HepG2 (cell line): ENCODE results near the gene NRL. TPM values are rescaled to one million over a fixed set of nuclear protein-coding genes. Genes with fewer than 3 reads are reported as not detected.

ENCODE experiments used
- EZH2 ChIP-seq: conservative IDR thresholded peaks from 2 replicates; pipeline ENCODE4 v1.6.1; 2012; ENCODE audit warnings: mild to moderate bottlenecking, low read depth, low read length, moderate library complexity
- GATA4 ChIP-seq: sonication (generic); IDR thresholded peaks from 2 replicates; pipeline ENCODE4 v1.6.1; 2016; ENCODE audit warnings: antibody characterized with exemption, low read depth, borderline replicate concordance
- JUN ChIP-seq: sonication (generic); formaldehyde crosslinking; IDR thresholded peaks from 2 replicates; pipeline ENCODE4 v1.4.0; 2020; ENCODE audit warnings: mild to moderate bottlenecking, missing genetic modification reagents
- NFYC ChIP-seq: IDR thresholded peaks from 2 replicates; pipeline ENCODE4 v1.6.1; 2016; ENCODE audit warnings: missing genetic modification reagents, missing compliant biosample characterization
- RORA ChIP-seq: sonication (generic); formaldehyde crosslinking; IDR thresholded peaks from 2 replicates; pipeline ENCODE4 v1.5.0; 2020; ENCODE audit warnings: mild to moderate bottlenecking, missing genetic modification reagents, moderate library complexity
- SRY ChIP-seq: sonication (generic); formaldehyde crosslinking; IDR thresholded peaks from 2 replicates; pipeline ENCODE4 v1.8.0; 2022; ENCODE audit warnings: mild to moderate bottlenecking, missing genetic modification reagents
- TBP ChIP-seq: sonication (generic); formaldehyde crosslinking; IDR thresholded peaks from 2 replicates; pipeline ENCODE4 v1.5.0; 2020; ENCODE audit warnings: missing genetic modification reagents
- polyA plus RNA-seq, 8 experiments: library from polyadenylated mRNA; depleted of rRNA in 3 of 8; stranded (reverse) in 7 of 8; unstranded in 1 of 8; fragments of >200 nt; fragmentation: Illumina TruSeq in 4 of 8; extraction: Trizol in 4 of 8; gene quantifications; 2 replicates each; pipeline versions ENCODE4 v1.2.1 to v1.2.3, GENCODE V29; 2011 to 2016; ENCODE audit warnings: low read depth in 4 of 8, missing spikeins in 1 of 8, mixed read lengths in 1 of 8; ENCODE audit not compliant: insufficient read depth in 1 of 8
- total RNA-seq, 5 experiments: library from RNA; depleted of rRNA; stranded (reverse); fragments of >200 nt; fragmentation: Illumina TruSeq; extraction: Trizol; gene quantifications; 2 replicates each; pipeline ENCODE4 v1.2.3, GENCODE V29; 2016; ENCODE audit warnings: low read depth in 1 of 5
- TF ChIP-seq, protein P1 (sequence below): IDR thresholded peaks from 2 replicates; pipeline ENCODE4 v1.6.1; 2016; ENCODE audit warnings: low read depth, missing genetic modification reagents, missing compliant biosample characterization
- TF ChIP-seq, protein P2 (sequence below): sonication (generic); formaldehyde crosslinking; IDR thresholded peaks from 2 replicates; pipeline ENCODE4 v1.4.0; 2020; ENCODE audit warnings: missing genetic modification reagents
- TF ChIP-seq, protein P3 (sequence below): sonication (generic); formaldehyde crosslinking; IDR thresholded peaks from 2 replicates; pipeline ENCODE4 v1.4.0; 2020; ENCODE audit warnings: missing genetic modification reagents, borderline replicate concordance
- TF ChIP-seq, protein P4 (sequence below): sonication (generic); formaldehyde crosslinking; IDR thresholded peaks from 2 replicates; pipeline ENCODE4 v1.4.0; 2020; ENCODE audit warnings: missing genetic modification reagents
- TF ChIP-seq, protein P5 (sequence below): sonication (generic); formaldehyde crosslinking; IDR thresholded peaks from 2 replicates; pipeline ENCODE4 v1.4.0; 2020; ENCODE audit warnings: mild to moderate bottlenecking, missing genetic modification reagents, borderline replicate concordance
- TF ChIP-seq, protein P6 (sequence below): sonication (generic); formaldehyde crosslinking; IDR thresholded peaks from 2 replicates; pipeline ENCODE4 v1.4.0; 2020; ENCODE audit warnings: missing genetic modification reagents

Gene NRL
- total and polyA plus RNA-seq, 2 of the 13 experiments (the other 11 are each of a cell fraction or from before 2014, with no cell fraction given) = 2.5 to 4.7 TPM

DNA sequence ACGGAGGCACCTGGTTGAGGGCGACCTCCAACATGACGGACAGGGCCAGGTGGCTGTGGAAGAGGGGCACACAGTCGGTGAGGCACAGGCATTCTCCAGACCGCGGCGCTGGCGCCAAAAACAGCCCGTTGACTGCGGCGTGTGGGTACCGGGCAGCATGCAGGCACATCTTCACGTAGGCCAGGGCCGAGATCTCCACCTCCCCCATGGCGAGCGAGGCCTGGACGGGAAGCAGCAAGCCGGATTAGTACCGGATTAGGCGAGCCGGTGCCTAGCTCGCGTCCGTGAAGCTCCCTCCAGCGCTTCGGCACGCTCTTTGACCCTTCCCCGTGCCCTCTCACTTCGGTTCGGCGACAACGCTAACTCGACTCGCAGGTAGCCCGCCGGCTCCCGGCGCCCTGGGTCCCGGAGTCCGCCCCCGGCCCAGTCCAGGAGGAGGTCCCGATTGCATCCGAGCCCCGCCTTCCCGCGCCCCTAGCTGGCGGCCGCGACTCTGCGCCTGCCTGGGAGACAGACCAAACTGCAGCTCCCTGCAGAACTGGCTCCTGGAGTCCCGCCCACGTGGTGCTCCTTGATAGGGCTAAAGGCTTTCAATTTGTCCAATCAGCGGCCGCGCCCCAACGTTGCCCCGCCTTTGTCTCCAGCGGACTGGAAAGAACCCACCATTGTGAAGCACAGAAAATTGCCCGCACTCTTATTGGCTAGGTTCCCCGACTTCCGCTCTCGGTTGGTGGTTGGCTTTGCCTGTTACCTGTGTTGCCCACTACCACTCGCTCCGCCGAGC is 26.5 kb upstream of the NRL start, which contains the start of gene EMC9 (continued):
- TF ChIP-seq, protein P1, sequence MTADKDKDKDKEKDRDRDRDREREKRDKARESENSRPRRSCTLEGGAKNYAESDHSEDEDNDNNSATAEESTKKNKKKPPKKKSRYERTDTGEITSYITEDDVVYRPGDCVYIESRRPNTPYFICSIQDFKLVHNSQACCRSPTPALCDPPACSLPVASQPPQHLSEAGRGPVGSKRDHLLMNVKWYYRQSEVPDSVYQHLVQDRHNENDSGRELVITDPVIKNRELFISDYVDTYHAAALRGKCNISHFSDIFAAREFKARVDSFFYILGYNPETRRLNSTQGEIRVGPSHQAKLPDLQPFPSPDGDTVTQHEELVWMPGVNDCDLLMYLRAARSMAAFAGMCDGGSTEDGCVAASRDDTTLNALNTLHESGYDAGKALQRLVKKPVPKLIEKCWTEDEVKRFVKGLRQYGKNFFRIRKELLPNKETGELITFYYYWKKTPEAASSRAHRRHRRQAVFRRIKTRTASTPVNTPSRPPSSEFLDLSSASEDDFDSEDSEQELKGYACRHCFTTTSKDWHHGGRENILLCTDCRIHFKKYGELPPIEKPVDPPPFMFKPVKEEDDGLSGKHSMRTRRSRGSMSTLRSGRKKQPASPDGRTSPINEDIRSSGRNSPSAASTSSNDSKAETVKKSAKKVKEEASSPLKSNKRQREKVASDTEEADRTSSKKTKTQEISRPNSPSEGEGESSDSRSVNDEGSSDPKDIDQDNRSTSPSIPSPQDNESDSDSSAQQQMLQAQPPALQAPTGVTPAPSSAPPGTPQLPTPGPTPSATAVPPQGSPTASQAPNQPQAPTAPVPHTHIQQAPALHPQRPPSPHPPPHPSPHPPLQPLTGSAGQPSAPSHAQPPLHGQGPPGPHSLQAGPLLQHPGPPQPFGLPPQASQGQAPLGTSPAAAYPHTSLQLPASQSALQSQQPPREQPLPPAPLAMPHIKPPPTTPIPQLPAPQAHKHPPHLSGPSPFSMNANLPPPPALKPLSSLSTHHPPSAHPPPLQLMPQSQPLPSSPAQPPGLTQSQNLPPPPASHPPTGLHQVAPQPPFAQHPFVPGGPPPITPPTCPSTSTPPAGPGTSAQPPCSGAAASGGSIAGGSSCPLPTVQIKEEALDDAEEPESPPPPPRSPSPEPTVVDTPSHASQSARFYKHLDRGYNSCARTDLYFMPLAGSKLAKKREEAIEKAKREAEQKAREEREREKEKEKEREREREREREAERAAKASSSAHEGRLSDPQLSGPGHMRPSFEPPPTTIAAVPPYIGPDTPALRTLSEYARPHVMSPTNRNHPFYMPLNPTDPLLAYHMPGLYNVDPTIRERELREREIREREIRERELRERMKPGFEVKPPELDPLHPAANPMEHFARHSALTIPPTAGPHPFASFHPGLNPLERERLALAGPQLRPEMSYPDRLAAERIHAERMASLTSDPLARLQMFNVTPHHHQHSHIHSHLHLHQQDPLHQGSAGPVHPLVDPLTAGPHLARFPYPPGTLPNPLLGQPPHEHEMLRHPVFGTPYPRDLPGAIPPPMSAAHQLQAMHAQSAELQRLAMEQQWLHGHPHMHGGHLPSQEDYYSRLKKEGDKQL = peak; percentile 12; the same call in 1 of the 2 replicates
- TF ChIP-seq JUN (CRISPR knock-in tag) (peak; percentile 81), EZH2 (no peak), SRY (CRISPR knock-in tag) (no peak), RORA (CRISPR knock-in tag) (no peak), NFYC (CRISPR knock-in tag) (peak; percentile 99), GATA4 (peak; percentile 90), TBP (CRISPR knock-in tag) (no peak)
- TF ChIP-seq, protein P2, sequence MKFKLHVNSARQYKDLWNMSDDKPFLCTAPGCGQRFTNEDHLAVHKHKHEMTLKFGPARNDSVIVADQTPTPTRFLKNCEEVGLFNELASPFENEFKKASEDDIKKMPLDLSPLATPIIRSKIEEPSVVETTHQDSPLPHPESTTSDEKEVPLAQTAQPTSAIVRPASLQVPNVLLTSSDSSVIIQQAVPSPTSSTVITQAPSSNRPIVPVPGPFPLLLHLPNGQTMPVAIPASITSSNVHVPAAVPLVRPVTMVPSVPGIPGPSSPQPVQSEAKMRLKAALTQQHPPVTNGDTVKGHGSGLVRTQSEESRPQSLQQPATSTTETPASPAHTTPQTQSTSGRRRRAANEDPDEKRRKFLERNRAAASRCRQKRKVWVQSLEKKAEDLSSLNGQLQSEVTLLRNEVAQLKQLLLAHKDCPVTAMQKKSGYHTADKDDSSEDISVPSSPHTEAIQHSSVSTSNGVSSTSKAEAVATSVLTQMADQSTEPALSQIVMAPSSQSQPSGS (CRISPR knock-in tag) = peak; percentile 84
- TF ChIP-seq, protein P3, sequence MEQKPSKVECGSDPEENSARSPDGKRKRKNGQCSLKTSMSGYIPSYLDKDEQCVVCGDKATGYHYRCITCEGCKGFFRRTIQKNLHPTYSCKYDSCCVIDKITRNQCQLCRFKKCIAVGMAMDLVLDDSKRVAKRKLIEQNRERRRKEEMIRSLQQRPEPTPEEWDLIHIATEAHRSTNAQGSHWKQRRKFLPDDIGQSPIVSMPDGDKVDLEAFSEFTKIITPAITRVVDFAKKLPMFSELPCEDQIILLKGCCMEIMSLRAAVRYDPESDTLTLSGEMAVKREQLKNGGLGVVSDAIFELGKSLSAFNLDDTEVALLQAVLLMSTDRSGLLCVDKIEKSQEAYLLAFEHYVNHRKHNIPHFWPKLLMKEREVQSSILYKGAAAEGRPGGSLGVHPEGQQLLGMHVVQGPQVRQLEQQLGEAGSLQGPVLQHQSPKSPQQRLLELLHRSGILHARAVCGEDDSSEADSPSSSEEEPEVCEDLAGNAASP = peak; percentile 87
- TF ChIP-seq, protein P4, sequence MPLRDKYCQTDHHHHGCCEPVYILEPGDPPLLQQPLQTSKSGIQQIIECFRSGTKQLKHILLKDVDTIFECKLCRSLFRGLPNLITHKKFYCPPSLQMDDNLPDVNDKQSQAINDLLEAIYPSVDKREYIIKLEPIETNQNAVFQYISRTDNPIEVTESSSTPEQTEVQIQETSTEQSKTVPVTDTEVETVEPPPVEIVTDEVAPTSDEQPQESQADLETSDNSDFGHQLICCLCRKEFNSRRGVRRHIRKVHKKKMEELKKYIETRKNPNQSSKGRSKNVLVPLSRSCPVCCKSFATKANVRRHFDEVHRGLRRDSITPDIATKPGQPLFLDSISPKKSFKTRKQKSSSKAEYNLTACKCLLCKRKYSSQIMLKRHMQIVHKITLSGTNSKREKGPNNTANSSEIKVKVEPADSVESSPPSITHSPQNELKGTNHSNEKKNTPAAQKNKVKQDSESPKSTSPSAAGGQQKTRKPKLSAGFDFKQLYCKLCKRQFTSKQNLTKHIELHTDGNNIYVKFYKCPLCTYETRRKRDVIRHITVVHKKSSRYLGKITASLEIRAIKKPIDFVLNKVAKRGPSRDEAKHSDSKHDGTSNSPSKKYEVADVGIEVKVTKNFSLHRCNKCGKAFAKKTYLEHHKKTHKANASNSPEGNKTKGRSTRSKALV (CRISPR knock-in tag) = peak; percentile 92
- TF ChIP-seq, protein P5, sequence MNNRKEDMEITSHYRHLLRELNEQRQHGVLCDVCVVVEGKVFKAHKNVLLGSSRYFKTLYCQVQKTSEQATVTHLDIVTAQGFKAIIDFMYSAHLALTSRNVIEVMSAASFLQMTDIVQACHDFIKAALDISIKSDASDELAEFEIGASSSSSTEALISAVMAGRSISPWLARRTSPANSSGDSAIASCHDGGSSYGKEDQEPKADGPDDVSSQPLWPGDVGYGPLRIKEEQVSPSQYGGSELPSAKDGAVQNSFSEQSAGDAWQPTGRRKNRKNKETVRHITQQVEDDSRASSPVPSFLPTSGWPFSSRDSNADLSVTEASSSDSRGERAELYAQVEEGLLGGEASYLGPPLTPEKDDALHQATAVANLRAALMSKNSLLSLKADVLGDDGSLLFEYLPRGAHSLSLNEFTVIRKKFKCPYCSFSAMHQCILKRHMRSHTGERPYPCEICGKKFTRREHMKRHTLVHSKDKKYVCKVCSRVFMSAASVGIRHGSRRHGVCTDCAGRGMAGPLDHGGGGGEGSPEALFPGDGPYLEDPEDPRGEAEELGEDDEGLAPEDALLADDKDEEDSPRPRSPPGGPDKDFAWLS (CRISPR knock-in tag) = no peak
- TF ChIP-seq, protein P6, sequence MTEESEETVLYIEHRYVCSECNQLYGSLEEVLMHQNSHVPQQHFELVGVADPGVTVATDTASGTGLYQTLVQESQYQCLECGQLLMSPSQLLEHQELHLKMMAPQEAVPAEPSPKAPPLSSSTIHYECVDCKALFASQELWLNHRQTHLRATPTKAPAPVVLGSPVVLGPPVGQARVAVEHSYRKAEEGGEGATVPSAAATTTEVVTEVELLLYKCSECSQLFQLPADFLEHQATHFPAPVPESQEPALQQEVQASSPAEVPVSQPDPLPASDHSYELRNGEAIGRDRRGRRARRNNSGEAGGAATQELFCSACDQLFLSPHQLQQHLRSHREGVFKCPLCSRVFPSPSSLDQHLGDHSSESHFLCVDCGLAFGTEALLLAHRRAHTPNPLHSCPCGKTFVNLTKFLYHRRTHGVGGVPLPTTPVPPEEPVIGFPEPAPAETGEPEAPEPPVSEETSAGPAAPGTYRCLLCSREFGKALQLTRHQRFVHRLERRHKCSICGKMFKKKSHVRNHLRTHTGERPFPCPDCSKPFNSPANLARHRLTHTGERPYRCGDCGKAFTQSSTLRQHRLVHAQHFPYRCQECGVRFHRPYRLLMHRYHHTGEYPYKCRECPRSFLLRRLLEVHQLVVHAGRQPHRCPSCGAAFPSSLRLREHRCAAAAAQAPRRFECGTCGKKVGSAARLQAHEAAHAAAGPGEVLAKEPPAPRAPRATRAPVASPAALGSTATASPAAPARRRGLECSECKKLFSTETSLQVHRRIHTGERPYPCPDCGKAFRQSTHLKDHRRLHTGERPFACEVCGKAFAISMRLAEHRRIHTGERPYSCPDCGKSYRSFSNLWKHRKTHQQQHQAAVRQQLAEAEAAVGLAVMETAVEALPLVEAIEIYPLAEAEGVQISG = peak; percentile 86; the same call in 1 of the 2 replicates
